H1 (cell line): ENCODE measurements around the gene DAZAP1. TPM values are rescaled to one million over a fixed set of nuclear protein-coding genes. Genes with fewer than 3 reads are reported as not detected.

Experiments used
- ATF2 ChIP-seq: IDR thresholded peaks from 2 replicates; pipeline ENCODE4 v1.6.1; 2012; ENCODE audit warnings: low read length, inconsistent platforms
- CBX8 ChIP-seq: fragments of 300-800, 300-1000 bp; sonication (generic); IDR thresholded peaks from 2 replicates; pipeline ENCODE4 v1.7.1; 2016; ENCODE audit warnings: low read depth, low read length, borderline replicate concordance
- GABPA ChIP-seq: IDR thresholded peaks from 2 replicates; pipeline ENCODE4 v1.6.1; 2011; ENCODE audit warnings: mild to moderate bottlenecking, low read length, moderate library complexity, borderline replicate concordance; ENCODE audit not compliant: insufficient read depth
- polyA plus RNA-seq, 7 experiments: library from polyadenylated mRNA; depleted of rRNA in 3 of 7; stranded (reverse) in 5 of 7; unstranded in 2 of 7; fragments of >200 nt in 5 of 7; fragments of 200-250 nt in 2 of 7; gene quantifications; 1 replicate in 5 of 7; 2 replicates in 1 of 7; 4 replicates in 1 of 7; pipeline versions ENCODE4 v1.2.1 to v1.2.3, GENCODE V29; 2011 to 2013; ENCODE audit warnings: missing spikeins in 2 of 7, mixed read lengths in 2 of 7
- total RNA-seq: library from RNA; stranded (reverse); fragmentation: NEBNext Ultra II Directional; extraction: Animal tissue kit (Norgen Biotek cat#: 25700); gene quantifications from 2 replicates; pipeline ENCODE4 v1.2.1, GENCODE V29; 2021

DAZAP1 gene
- total and polyA plus RNA-seq, 2 of the 8 experiments (the other 6 are each of a cell fraction or from before 2014, with no cell fraction given) = 79.6 to 341 TPM

- TF ChIP-seq ATF2 = no peak
- TF ChIP-seq GABPA = no peak
- no peak for TF ChIP-seq CBX8
- TF ChIP-seq, all 59 proteins: peak for 0
Observed at GRCh38 chr19:1425902-1426301, 18.5 kb downstream of the DAZAP1 start (continued).
